Measurements from ENCODE around the gene HIPK4. TPM values are rescaled to one million over a fixed set of nuclear protein-coding genes. Genes with fewer than 3 reads are reported as not detected.

The HIPK4 gene
- total RNA-seq, 1 donor from 2014 or later, result 0.21 TPM

DNA sequence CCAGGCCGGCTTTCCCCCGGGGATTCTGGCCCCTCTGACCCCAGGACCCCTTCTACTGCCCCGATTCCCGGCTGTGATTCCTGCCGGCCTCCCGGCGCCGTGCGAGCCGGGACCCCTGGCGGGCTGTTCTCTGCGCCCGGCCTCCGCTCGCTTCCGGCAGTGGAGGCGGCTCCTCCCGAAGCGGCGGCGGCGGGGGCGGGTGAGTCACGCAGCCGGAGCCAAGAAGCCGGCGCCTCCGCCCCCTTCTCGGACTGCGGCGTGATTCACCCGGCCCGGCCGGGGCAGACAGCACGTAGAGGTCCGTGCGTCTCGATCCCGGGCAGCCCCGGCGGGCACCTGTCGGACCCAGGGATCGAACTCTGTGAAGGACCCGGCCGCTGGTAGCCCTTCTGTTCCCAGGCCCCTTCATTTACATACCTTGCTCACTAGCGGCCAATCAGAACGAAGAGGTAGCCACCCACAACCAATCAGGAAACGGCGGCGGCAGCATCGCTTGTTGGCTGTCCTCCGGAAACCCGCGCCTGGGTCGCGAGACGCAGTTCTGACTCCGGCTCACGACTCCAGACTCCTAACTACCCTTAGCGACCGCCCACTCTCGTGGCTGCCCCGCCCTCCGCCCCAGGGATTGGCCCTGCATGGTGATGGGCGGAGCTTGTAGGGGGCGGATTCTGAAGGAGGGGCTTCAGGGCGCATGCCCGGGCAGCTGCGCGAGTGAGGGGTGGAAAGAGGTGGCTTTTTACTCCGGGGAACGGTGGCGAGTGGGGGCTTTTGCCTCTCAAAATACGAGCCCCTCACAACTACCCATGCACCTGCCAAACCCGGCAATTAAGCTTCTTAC lies 35.7 kb upstream of the HIPK4 start, which contains the start of gene SERTAD1:
Gene SERTAD1 (minus strand): TSS at position 543 of the 838 bp plus-strand sequence. CDS start 2,446 bp downstream, outside the sequence.
- H3K36me3 ChIP-seq, result peaks cover 14% of the 10 kb centered on the region
- H3K4me3 ChIP-seq, result peak within 1 kb of the TSS; percentile 89
- peak within 1 kb of the TSS; percentile 99 for H3K27ac ChIP-seq
- no peaks in the 10 kb centered on the region for H3K27me3 ChIP-seq (ENCODE audit: low read depth)
- peaks cover 42% of the 10 kb centered on the region for H3K4me1 ChIP-seq
- H3K9me3 ChIP-seq, result no peaks in the 10 kb centered on the region
- peak; percentile 100 for DNase-seq
- intact Hi-C loops (cut with DNase I), result no loop called here
- peak; percentile 77 for TF ChIP-seq CTCF (IDR thresholded peaks at IDR 0.05)
- peak; percentile 92 to 97 for ATAC-seq

GRCh38 chr19:40424637-40425449 lies 34.9 kb upstream of the HIPK4 start:
- peaks cover 50% of the 10 kb centered on the region for H3K4me1 ChIP-seq
- no peak for DNase-seq
- intact Hi-C loops (cut with DNase I), result no loop called here

GRCh38 chr19:40423938-40424337 lies 34.0 kb upstream of the HIPK4 start:
- intact Hi-C loops (cut with DNase I), result no loop called here
- Histone ChIP-seq H3K9me3 (no peaks in the 10 kb centered on the region), H3K4me3 (peak overlapping the region; percentile 89), H3K36me3 (peaks cover 14% of the 10 kb centered on the region), H3K27me3 (ENCODE audit: low read depth) (no peaks in the 10 kb centered on the region), H3K27ac (peak overlapping the region; percentile 9), H3K4me1 (peaks cover 57% of the 10 kb centered on the region)
- ATAC-seq, result no peak
- no peak for TF ChIP-seq CTCF (IDR thresholded peaks at IDR 0.05)
- no peak for DNase-seq

More at GRCh38 chr19:40424637-40425449, 34.9 kb upstream of the HIPK4 start:
- Histone ChIP-seq H3K4me3 (peak overlapping the region; percentile 89), H3K9me3 (no peaks in the 10 kb centered on the region), H3K27me3 (ENCODE audit: low read depth) (no peaks in the 10 kb centered on the region), H3K36me3 (peaks cover 14% of the 10 kb centered on the region), H3K27ac (peak overlapping the region; percentile 99)
- no peak for TF ChIP-seq CTCF (IDR thresholded peaks at IDR 0.05)
- no peak for ATAC-seq

DNA sequence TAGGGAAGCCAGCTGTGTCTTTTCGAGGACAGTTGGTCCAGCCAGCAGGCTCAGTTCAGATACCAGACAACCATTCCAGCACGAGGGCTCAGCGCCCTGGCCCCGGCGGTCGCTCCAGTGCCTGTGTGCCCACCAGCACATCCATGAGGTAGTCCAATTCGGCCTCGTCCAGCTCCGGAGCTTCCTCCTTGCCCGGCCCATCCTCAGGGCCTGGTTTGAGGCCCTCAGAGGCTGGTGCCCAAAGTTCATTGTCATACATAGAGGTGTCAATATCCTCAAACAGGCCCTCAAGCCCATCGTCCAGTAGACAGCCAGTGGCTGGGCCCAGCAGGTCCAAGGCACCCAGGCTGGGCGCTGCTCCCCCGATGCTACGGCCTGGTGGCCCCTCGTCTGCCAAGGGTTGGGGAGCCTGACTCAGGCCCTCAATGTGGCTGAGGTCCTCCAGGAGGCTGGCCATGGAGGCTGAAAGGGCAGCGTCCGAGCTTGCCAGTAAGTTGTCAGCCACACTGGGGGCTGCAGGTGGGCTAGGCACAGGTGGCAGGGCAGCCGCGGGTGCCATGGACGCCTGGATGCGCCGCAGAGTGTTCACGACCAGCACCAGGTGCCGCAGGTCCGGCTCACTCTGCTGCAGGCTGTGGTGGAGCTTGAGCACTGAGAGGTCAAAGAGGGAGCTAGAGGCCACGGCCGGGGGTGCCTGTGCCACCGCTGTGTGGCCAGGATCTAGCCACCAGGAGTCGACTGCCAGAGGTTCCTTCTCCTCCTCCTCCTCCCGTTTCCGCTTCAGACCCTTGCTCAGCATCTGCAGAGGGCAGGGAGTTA lies 33.0 kb upstream of the HIPK4 start:
- intact Hi-C loops (cut with DNase I), result no loop called here
- Histone ChIP-seq H3K4me3 (peak overlapping the region; percentile 89), H3K27me3 (ENCODE audit: low read depth) (no peaks in the 10 kb centered on the region), H3K9me3 (no peaks in the 10 kb centered on the region), H3K4me1 (peaks cover 57% of the 10 kb centered on the region), H3K27ac (peak overlapping the region; percentile 98), H3K36me3 (peaks cover 14% of the 10 kb centered on the region)
- DNase-seq, result no peak
- TF ChIP-seq CTCF (IDR thresholded peaks at IDR 0.05), result no peak
- no peak for ATAC-seq
